Measurements from ENCODE around the gene ARIH1. TPM values are rescaled to one million over a fixed set of nuclear protein-coding genes. Genes with fewer than 3 reads are reported as not detected.

ARIH1 gene
- total RNA-seq, 4 donors from 2014 or later = 28.2 to 215 (median 53.7) TPM

DNA sequence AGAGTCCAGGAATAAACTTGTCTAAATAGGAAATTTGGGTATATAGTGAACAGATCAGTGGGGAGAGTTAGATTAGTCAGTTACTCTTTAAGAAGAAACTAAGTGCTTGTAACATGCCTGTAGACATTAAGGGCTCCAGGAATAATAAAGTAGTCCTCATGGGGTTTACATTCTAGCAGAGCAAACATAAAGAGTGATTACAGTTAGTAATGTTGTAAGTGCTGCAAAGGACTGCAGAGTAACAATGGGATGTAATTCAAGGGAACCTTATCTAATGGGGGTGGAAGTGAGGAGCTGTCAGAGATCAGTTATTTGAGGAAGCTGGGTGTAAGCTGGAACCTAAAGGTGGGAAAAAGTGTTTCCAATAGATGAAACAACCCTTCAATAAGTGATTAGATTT, 67.5 kb downstream of the ARIH1 start:
- no peak overlapping the region for H3K4me3 ChIP-seq
- H3K27ac ChIP-seq = no peak overlapping the region
- no peak for TF ChIP-seq POLR2A (IDR thresholded peaks at IDR 0.05)
- TF ChIP-seq, protein P1, sequence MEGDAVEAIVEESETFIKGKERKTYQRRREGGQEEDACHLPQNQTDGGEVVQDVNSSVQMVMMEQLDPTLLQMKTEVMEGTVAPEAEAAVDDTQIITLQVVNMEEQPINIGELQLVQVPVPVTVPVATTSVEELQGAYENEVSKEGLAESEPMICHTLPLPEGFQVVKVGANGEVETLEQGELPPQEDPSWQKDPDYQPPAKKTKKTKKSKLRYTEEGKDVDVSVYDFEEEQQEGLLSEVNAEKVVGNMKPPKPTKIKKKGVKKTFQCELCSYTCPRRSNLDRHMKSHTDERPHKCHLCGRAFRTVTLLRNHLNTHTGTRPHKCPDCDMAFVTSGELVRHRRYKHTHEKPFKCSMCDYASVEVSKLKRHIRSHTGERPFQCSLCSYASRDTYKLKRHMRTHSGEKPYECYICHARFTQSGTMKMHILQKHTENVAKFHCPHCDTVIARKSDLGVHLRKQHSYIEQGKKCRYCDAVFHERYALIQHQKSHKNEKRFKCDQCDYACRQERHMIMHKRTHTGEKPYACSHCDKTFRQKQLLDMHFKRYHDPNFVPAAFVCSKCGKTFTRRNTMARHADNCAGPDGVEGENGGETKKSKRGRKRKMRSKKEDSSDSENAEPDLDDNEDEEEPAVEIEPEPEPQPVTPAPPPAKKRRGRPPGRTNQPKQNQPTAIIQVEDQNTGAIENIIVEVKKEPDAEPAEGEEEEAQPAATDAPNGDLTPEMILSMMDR (IDR thresholded peaks at IDR 0.05) = no peak
- intact Hi-C loops (cut with DNase I; ENCODE audit: low total_unique reads) = no loop called here
- no peak for DNase-seq
- no peaks in the 10 kb centered on the region for H3K4me1 ChIP-seq
- H3K27me3 ChIP-seq = no peaks in the 10 kb centered on the region
- no peaks in the 10 kb centered on the region for H3K36me3 ChIP-seq
- no peaks in the 10 kb centered on the region for H3K9me3 ChIP-seq

- H3K27ac ChIP-seq = no peak overlapping the region
- H3K36me3 ChIP-seq = no peaks in the 10 kb centered on the region
- no peaks in the 10 kb centered on the region for H3K9me3 ChIP-seq
- intact Hi-C loops (cut with DNase I; ENCODE audit: low total_unique reads) = no loop called here
- no peaks in the 10 kb centered on the region for H3K27me3 ChIP-seq
- TF ChIP-seq, protein P1 (IDR thresholded peaks at IDR 0.05) = no peak
- no peak for TF ChIP-seq POLR2A (IDR thresholded peaks at IDR 0.05)
- H3K4me1 ChIP-seq = no peaks in the 10 kb centered on the region
- no peak overlapping the region for H3K4me3 ChIP-seq
- DNase-seq = no peak
Observed at GRCh38 chr15:72545156-72545555, 71.0 kb downstream of the ARIH1 start.

DNA sequence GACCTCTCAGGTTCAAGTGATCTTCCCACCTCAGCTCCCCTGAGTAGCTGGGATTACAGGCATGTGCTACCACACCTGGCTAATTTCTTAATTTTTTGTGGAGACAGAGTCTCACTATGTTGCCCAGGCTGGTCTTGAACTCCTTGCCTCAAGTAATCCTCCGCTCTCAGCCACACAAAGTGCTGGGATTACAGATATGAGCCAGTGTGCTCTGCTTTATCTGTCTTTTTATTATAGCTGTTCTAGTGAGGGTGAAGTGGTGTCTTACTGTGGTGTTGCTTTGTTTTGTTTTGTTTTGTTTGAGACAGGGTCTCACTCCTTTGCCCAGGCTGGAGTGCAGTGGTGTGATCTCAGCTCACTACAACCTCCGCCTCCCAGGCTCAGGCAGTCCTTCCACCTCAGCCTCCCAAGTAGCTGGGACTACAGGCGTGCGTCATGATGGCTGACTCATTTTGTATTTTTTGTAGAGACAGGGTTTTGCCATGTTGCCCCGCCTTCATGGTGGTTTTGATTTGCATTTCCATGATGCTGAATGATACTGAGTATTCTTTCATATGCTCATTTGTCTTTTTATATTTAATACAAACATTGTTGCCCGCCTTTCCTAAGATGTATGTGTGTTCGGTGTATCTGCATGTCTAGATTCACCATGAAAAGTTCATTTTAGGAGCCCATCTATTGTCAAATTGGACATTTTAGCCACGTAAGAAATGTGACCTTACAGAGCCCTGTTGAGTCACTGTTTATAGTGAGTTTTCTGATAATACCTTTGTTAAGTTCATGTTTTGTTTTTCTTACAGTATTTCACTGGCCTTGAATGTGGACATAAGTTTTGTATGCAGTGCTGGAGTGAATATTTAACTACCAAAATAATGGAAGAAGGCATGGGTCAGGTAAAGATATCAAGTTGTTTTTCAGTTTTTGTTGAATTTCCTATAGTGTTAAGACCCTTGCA, 80.6 kb downstream of the ARIH1 start:
- H3K4me1 ChIP-seq = no peaks in the 10 kb centered on the region
- DNase-seq = no peak
- H3K27ac ChIP-seq = no peak overlapping the region
- no peak overlapping the region for H3K4me3 ChIP-seq
- intact Hi-C loops (cut with DNase I; ENCODE audit: low total_unique reads) = no loop called here
- H3K27me3 ChIP-seq = no peaks in the 10 kb centered on the region
- H3K36me3 ChIP-seq = no peaks in the 10 kb centered on the region
- H3K9me3 ChIP-seq = no peaks in the 10 kb centered on the region
- TF ChIP-seq, protein P1 (IDR thresholded peaks at IDR 0.05) = no peak
- TF ChIP-seq POLR2A (IDR thresholded peaks at IDR 0.05) = no peak

GRCh38 chr15:72559781-72560180, 85.7 kb downstream of the ARIH1 start:
- Histone ChIP-seq H3K4me3 (no peak overlapping the region), H3K9me3 (no peaks in the 10 kb centered on the region), H3K27ac (no peak overlapping the region), H3K4me1 (no peaks in the 10 kb centered on the region), H3K36me3 (no peaks in the 10 kb centered on the region), H3K27me3 (no peaks in the 10 kb centered on the region)
- intact Hi-C loops (cut with DNase I; ENCODE audit: low total_unique reads) = no loop called here
- TF ChIP-seq, protein P1 (IDR thresholded peaks at IDR 0.05) = no peak
- no peak for TF ChIP-seq POLR2A (IDR thresholded peaks at IDR 0.05)
- DNase-seq = no peak

DNA sequence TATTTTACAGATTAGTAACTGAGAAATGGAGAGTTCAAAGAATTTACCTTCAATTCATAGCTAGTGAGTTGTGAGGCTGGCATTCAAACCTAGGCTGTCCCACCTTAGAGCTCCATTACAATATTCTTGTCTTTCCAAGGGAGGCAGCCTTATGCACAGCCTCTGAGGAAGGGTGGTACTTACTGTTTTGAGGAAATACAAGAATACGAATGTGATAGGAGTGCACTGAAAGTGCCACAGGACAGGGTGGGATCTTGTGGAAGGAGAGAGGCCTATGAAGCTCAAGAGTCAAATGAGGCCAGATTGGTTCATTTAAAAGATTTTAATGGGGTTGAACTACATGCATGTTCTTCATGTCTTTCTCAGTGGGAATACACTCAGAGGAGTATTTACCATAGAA, 86.3 kb downstream of the ARIH1 start:
- intact Hi-C loops (cut with DNase I; ENCODE audit: low total_unique reads) = no loop called here
- no peaks in the 10 kb centered on the region for H3K36me3 ChIP-seq

More for the DNA sequence above, 86.3 kb downstream of the ARIH1 start:
- Histone ChIP-seq H3K9me3 (no peaks in the 10 kb centered on the region), H3K4me3 (no peak overlapping the region), H3K27ac (no peak overlapping the region), H3K27me3 (no peaks in the 10 kb centered on the region), H3K4me1 (no peaks in the 10 kb centered on the region)
- no peak for TF ChIP-seq POLR2A (IDR thresholded peaks at IDR 0.05)
- TF ChIP-seq, protein P1 (IDR thresholded peaks at IDR 0.05) = no peak
- DNase-seq = no peak

Measured in uterus (tissue), 4 donors.